Gastroesophageal sphincter (tissue), 4 donors: ENCODE measurements around the gene CT55. TPM values are rescaled to one million over a fixed set of nuclear protein-coding genes. Genes with fewer than 3 reads are reported as not detected.
A peak's percentile ranks its signal among the peaks of the same experiment; 100 is the strongest.

Source experiments
- ATAC-seq: fragments of 150-250 bp; one replicate; pipeline ENCODE4 v1.9.1; 2016; ENCODE audit warnings: mild to moderate bottlenecking, moderate library complexity
- H3K27ac ChIP-seq, 4 donors: fragments of 200-600 bp; sonication (generic) in 3 of 4; 1 replicate in 3 of 4; 2 replicates in 1 of 4; pipeline ENCODE4 v1.5.1; 2016 to 2019
- H3K27me3 ChIP-seq: fragments of 200-600 bp; sonication (generic); one replicate; pipeline ENCODE4 v1.5.1; 2019
- H3K36me3 ChIP-seq, 2 donors: fragments of 200-600 bp; sonication (generic); one replicate each; pipeline ENCODE4 v1.5.1; 2019; ENCODE audit warnings: control low read depth in 1 of 2
- H3K4me1 ChIP-seq, 3 donors: fragments of 200-600 bp; sonication (generic); 1 replicate in 2 of 3; 2 replicates in 1 of 3; pipeline ENCODE4 v1.5.1; 2016 to 2019; ENCODE audit warnings: control low read depth in 2 of 3
- H3K4me3 ChIP-seq, 2 donors: fragments of 200-600 bp; sonication (generic); one replicate each; pipeline ENCODE4 v1.5.1; 2019; ENCODE audit warnings: mild to moderate bottlenecking in 1 of 2, moderate library complexity in 1 of 2
- H3K9me3 ChIP-seq, 3 donors: fragments of 200-600 bp; sonication (generic); one replicate each; pipeline ENCODE4 v1.5.1; 2017 to 2019; ENCODE audit warnings: control low read depth in 2 of 3
- EP300 ChIP-seq: sonication (generic); formaldehyde crosslinking; IDR thresholded peaks from one replicate; pipeline ENCODE4 v1.6.1; 2017; ENCODE audit warnings: antibody characterized with exemption, mild to moderate bottlenecking
- POLR2A ChIP-seq, 2 donors: fragments of 450-650 bp; IDR thresholded peaks; one replicate each; pipeline ENCODE4 v1.6.1; 2017; ENCODE audit warnings: antibody characterized with exemption in 2 of 2, mild to moderate bottlenecking in 2 of 2, moderate library complexity in 1 of 2
- POLR2AphosphoS5 ChIP-seq: sonication (generic); formaldehyde crosslinking; IDR thresholded peaks from one replicate; pipeline ENCODE4 v1.6.1; 2017; ENCODE audit warnings: antibody characterized with exemption
- WGBS, 2 donors: methylation state at CpG; one replicate each; pipeline ENCODE4 v1.1.5; 2018; ENCODE audit warnings: low coverage in 1 of 2; 5-methylcytosine and 5-hydroxymethylcytosine counted together
- total RNA-seq, 4 donors: library from RNA; depleted of rRNA; stranded (reverse); fragments of >200 nt; gene quantifications; one replicate each; pipeline ENCODE4 v1.1.0, GENCODE V29; 2016
- TF ChIP-seq, protein P1 (sequence below), 4 experiments: fragments of 200-600 bp in 2 of 4; fragments of 450-650 bp in 2 of 4; sonication (generic) in 1 of 4; IDR thresholded peaks; one replicate each; pipeline ENCODE4 v1.5.1; 2017 to 2019; ENCODE audit warnings: antibody characterized with exemption in 4 of 4, mild to moderate bottlenecking in 2 of 4, moderate library complexity in 2 of 4

The CT55 gene
- total RNA-seq, 4 donors from 2014 or later: not detected

GRCh38 chrX:135112096-135112729 is 59.0 kb downstream of the CT55 start:
- Histone ChIP-seq H3K27ac (no peak overlapping the region), H3K4me3 (no peak overlapping the region), H3K4me1 (no peaks in the 10 kb centered on the region), H3K27me3 (no peaks in the 10 kb centered on the region), H3K9me3 (no peaks in the 10 kb centered on the region), H3K36me3 (no peaks in the 10 kb centered on the region)
- ATAC-seq: no peak
- TF ChIP-seq POLR2A (IDR thresholded peaks at IDR 0.05): no peak
- TF ChIP-seq, protein P1, sequence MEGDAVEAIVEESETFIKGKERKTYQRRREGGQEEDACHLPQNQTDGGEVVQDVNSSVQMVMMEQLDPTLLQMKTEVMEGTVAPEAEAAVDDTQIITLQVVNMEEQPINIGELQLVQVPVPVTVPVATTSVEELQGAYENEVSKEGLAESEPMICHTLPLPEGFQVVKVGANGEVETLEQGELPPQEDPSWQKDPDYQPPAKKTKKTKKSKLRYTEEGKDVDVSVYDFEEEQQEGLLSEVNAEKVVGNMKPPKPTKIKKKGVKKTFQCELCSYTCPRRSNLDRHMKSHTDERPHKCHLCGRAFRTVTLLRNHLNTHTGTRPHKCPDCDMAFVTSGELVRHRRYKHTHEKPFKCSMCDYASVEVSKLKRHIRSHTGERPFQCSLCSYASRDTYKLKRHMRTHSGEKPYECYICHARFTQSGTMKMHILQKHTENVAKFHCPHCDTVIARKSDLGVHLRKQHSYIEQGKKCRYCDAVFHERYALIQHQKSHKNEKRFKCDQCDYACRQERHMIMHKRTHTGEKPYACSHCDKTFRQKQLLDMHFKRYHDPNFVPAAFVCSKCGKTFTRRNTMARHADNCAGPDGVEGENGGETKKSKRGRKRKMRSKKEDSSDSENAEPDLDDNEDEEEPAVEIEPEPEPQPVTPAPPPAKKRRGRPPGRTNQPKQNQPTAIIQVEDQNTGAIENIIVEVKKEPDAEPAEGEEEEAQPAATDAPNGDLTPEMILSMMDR (IDR thresholded peaks at IDR 0.05): peak in 1 of 4 experiments; percentile 56
- whole genome bisulfite sequencing, 2 donors: 4 to 17% methylated on average over 1 to 3 of the region's 5 CpGs

GRCh38 chrX:135109554-135109953 is 61.6 kb downstream of the CT55 start:
- no peak for ATAC-seq
- TF ChIP-seq POLR2AphosphoS5 (no peak), EP300 (no peak), POLR2A (IDR thresholded peaks at IDR 0.05) (no peak)
- TF ChIP-seq, protein P1 (IDR thresholded peaks at IDR 0.05): no peak
- Histone ChIP-seq H3K4me3 (no peak overlapping the region), H3K4me1 (no peaks in the 10 kb centered on the region), H3K27ac (no peak overlapping the region), H3K9me3 (no peaks in the 10 kb centered on the region), H3K36me3 (no peaks in the 10 kb centered on the region), H3K27me3 (no peaks in the 10 kb centered on the region)
- 80 to 89% methylated on average over 3 of the region's 3 CpGs for WGBS, 2 donors

Other genes starting within 250 kb of the CT55 start
- 10 to 100 TPM in 2 of 4 donors, 1 to 10 TPM in 2; 4.7 to 18.2 (median 10.1) TPM for gene SMIM10, start 180.4 kb downstream of the CT55 start, total RNA-seq
- gene RTL8B, start 148.9 kb downstream of the CT55 start, total RNA-seq: 10 to 100 TPM; 12.8 to 21.1 (median 16.8) TPM
- gene RTL8C, start 139.0 kb downstream of the CT55 start, total RNA-seq: 100 to 1,000 TPM in 3 of 4 donors, 10 to 100 TPM in 1; 96.1 to 154 (median 130) TPM
- 10 to 100 TPM; 25.1 to 43.9 (median 30.8) TPM for gene RTL8A, start 119.3 kb downstream of the CT55 start, total RNA-seq
- 1 to 10 TPM in 3 of 4 donors, under 1 TPM in 1; 0.42 to 2.1 (median 1.4) TPM for gene SMIM10L2B, start 72.7 kb downstream of the CT55 start, total RNA-seq
- not detected for gene ETDB, start 50.9 kb downstream of the CT55 start, total RNA-seq
- not detected for gene ETDA, start 80.7 kb upstream of the CT55 start, total RNA-seq
- gene ETDC, start 138.1 kb upstream of the CT55 start, total RNA-seq: not detected
- 10 to 100 TPM in 1 of 4 donors, 1 to 10 TPM in 3; 6.4 to 11.7 (median 8.1) TPM for gene ZNF75D, start 172.7 kb upstream of the CT55 start, total RNA-seq
- gene ZNF449, start 173.4 kb upstream of the CT55 start, total RNA-seq: 10 to 100 TPM in 1 of 4 donors, 1 to 10 TPM in 3; 7.8 to 11.7 (median 9.5) TPM